Esophagus muscularis mucosa (tissue), 2 donors: ENCODE measurements around the gene DNAAF1.

Experiments
- EP300 ChIP-seq: sonication (generic); formaldehyde crosslinking; IDR thresholded peaks from one replicate; pipeline ENCODE4 v1.6.1; 2017; ENCODE audit warnings: antibody characterized with exemption
- POLR2A ChIP-seq: fragments of 450-650 bp; IDR thresholded peaks from one replicate; pipeline ENCODE4 v1.6.1; 2017; ENCODE audit warnings: antibody characterized with exemption, moderate library complexity, mild to moderate bottlenecking, low read depth

GRCh38 chr16:84107921-84108320 is 37.2 kb upstream of the DNAAF1 start:
- TF ChIP-seq POLR2A (no peak), EP300 (no peak)
